ENCODE measurements around the gene LSR.

LSR gene

GRCh38 chr19:35296644-35297514 is 48.1 kb downstream of the LSR start (continued):
- TF ChIP-seq HIC1 (tag by site-specific recombination; IDR thresholded peaks at IDR 0.05) (peak; percentile 55), ZNF837 (tag by site-specific recombination; IDR thresholded peaks at IDR 0.05) (0 out of 2 replicates have a peak, but pooled peaks have one; percentile 78), ZSCAN5A (tag by site-specific recombination; IDR thresholded peaks at IDR 0.05) (0 out of 2 replicates have a peak, but pooled peaks have one; percentile 12), PRDM10 (tag by site-specific recombination; IDR thresholded peaks at IDR 0.05) (0 out of 2 replicates have a peak, but pooled peaks have one; percentile 3), ZNF670 (tag by site-specific recombination; IDR thresholded peaks at IDR 0.05; ENCODE audit: low read depth) (peak; percentile 8; the same call in 1 of the 2 replicates), GFI1B (tag by site-specific recombination; IDR thresholded peaks at IDR 0.05) (no peak), ZNF157 (tag by site-specific recombination; IDR thresholded peaks at IDR 0.05) (peak; percentile 47), TCF7L2 (IDR thresholded peaks at IDR 0.05; ENCODE audit: borderline replicate concordance, low read depth, low read length) (no peak), ZNF302 (tag by site-specific recombination; IDR thresholded peaks at IDR 0.05; ENCODE audit: low read depth) (0 out of 2 replicates have a peak, but pooled peaks have one; percentile 58), ZNF239 (tag by site-specific recombination; IDR thresholded peaks at IDR 0.05) (peak; percentile 39; the same call in 1 of the 2 replicates), ZNF600 (tag by site-specific recombination; IDR thresholded peaks at IDR 0.05) (peak; percentile 46; the same call in 1 of the 2 replicates), ZNF747 (tag by site-specific recombination; IDR thresholded peaks at IDR 0.05) (no peak; the same call in 1 of the 2 replicates), ZBTB7A (tag by site-specific recombination; IDR thresholded peaks at IDR 0.05; ENCODE audit: low read depth) (peak; percentile 74; the same call in 1 of the 2 replicates), ZNF548 (tag by site-specific recombination; IDR thresholded peaks at IDR 0.05) (peak; percentile 35; the same call in 1 of the 2 replicates), ZNF280C (tag by site-specific recombination; IDR thresholded peaks at IDR 0.05) (0 out of 2 replicates have a peak, but pooled peaks have one; percentile 10), ZNF148 (tag by site-specific recombination; IDR thresholded peaks at IDR 0.05; ENCODE audit: borderline replicate concordance) (peak; percentile 43; the same call in 1 of the 2 replicates)
